CD4-positive, CD25-positive, alpha-beta regulatory T cell (primary cell): ENCODE results near the gene NUDCD3. TPM values are rescaled to one million over a fixed set of nuclear protein-coding genes. Genes with fewer than 3 reads are reported as not detected.

Experiments
- ATAC-seq, 2 donors: fragments of 150-1000 bp; cut with Tn5 transposase; one replicate each; pipeline ENCODE4 v1.10.0; 2021; ENCODE audit warnings: low read depth in 2 of 2, moderate number of reproducible peaks in 2 of 2, moderate library complexity in 1 of 2
- DNase-seq, 3 donors: peaks; one replicate each; pipeline versions ENCODE4 v3.0.0 to v3.0.0-alpha.2; 2012 to 2022; ENCODE audit warnings: mixed read lengths in 1 of 3
- H3K27ac ChIP-seq: one replicate; pipeline ENCODE4 v1.7.0; 2013; ENCODE audit warnings: mild to moderate bottlenecking, low read length; ENCODE audit not compliant: insufficient read depth, poor library complexity, severe bottlenecking
- H3K27me3 ChIP-seq: one replicate; pipeline ENCODE4 v1.7.0; 2013; ENCODE audit warnings: low read length; ENCODE audit not compliant: control insufficient read depth, insufficient read depth
- H3K36me3 ChIP-seq: one replicate; pipeline ENCODE4 v1.7.0; 2013; ENCODE audit warnings: mild to moderate bottlenecking, low read length, moderate library complexity; ENCODE audit not compliant: control insufficient read depth, insufficient read depth
- H3K4me1 ChIP-seq: 2 replicates; pipeline ENCODE4 v1.7.0; 2013; ENCODE audit warnings: mild to moderate bottlenecking, low read length; ENCODE audit not compliant: insufficient read depth, control insufficient read depth, poor library complexity, severe bottlenecking
- H3K4me3 ChIP-seq: one replicate; pipeline ENCODE4 v1.7.0; 2013; ENCODE audit warnings: low read depth, mild to moderate bottlenecking, low read length, moderate library complexity
- H3K9me3 ChIP-seq, 2 experiments: 1 replicate in 1 of 2; 2 replicates in 1 of 2; pipeline ENCODE4 v1.7.0; 2013; ENCODE audit warnings: low read length in 2 of 2, mild to moderate bottlenecking in 1 of 2, moderate library complexity in 1 of 2; ENCODE audit not compliant: control insufficient read depth in 2 of 2
- H3K27ac Mint-ChIP-seq, 3 donors: one replicate each; pipeline ENCODE4 v1.8.0; 2020 to 2022; ENCODE audit warnings: mild to moderate bottlenecking in 3 of 3, mixed read lengths in 3 of 3, moderate library complexity in 2 of 3
- H3K27me3 Mint-ChIP-seq: one replicate; pipeline ENCODE4 v1.8.0; 2022; ENCODE audit warnings: mild to moderate bottlenecking, mixed read lengths
- H3K36me3 Mint-ChIP-seq: one replicate; pipeline ENCODE4 v1.8.0; 2020; ENCODE audit warnings: mixed read lengths
- H3K4me1 Mint-ChIP-seq, 4 donors: one replicate each; pipeline ENCODE4 v1.8.0; 2020 to 2022; ENCODE audit warnings: mixed read lengths in 4 of 4, mild to moderate bottlenecking in 1 of 4
- H3K4me3 Mint-ChIP-seq, 4 donors: one replicate each; pipeline ENCODE4 v1.8.0; 2020 to 2022; ENCODE audit warnings: mild to moderate bottlenecking in 4 of 4, mixed read lengths in 4 of 4, moderate library complexity in 3 of 4
- H3K9me3 Mint-ChIP-seq, 7 donors: one replicate each; pipeline ENCODE4 v1.8.0; 2020 to 2022; ENCODE audit warnings: mixed read lengths in 7 of 7, mild to moderate bottlenecking in 3 of 7, moderate library complexity in 2 of 7
- polyA plus RNA-seq, 4 donors: library from polyadenylated mRNA; unstranded; fragments of 300-500 nt; fragmentation: Illumina TruSeq; gene quantifications; one replicate each; pipeline ENCODE4 v1.2.3, GENCODE V29; 2021
- total RNA-seq: library from RNA; stranded (reverse); gene quantifications from one replicate; pipeline ENCODE4 v1.2.3, GENCODE V29; 2022

The NUDCD3 gene
- total and polyA plus RNA-seq, 5 donors from 2014 or later: 55.6 to 85.6 (median 70.1) TPM

GRCh38 chr7:44466300-44467216 lies 23.9 kb downstream of the NUDCD3 start:
- Mint-ChIP-seq H3K4me3 (no peak overlapping the region), H3K4me1 (peaks cover 30 to 86% (median 51%) of the 10 kb centered on the region in 4 donors), H3K36me3 (peaks cover 41% of the 10 kb centered on the region), H3K9me3 (no peaks in the 10 kb centered on the region), H3K27me3 (no peaks in the 10 kb centered on the region), H3K27ac (peak overlapping the region in 1 of 3 donors; percentile 62)
- H3K36me3 ChIP-seq: peaks cover 55% of the 10 kb centered on the region
- H3K27me3 ChIP-seq: no peaks in the 10 kb centered on the region
- peaks cover 28% of the 10 kb centered on the region for H3K4me1 ChIP-seq
- no peak for DNase-seq
- no peak overlapping the region for H3K4me3 ChIP-seq
- no peak overlapping the region for H3K27ac ChIP-seq
- ATAC-seq: no peak
- no peaks in the 10 kb centered on the region for H3K9me3 ChIP-seq

DNA sequence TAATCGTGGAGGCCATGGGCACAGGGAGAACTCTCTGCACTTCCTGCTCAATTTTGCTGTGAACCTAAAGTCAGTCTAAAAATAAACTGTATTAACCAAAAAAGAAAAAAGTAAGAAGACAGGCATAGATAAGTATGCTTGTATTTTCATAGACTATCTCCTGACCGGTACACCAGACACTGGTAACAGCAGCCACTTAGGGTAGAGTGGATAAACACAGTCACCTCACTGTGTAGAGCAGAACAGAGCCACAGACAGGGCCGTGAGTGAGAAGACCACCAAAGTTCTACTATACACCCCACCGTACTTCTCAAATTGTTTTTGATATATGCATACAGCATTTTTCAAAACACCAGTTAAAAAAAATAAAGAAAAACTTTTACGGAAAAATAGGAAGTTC lies 25.0 kb downstream of the NUDCD3 start:
- Histone ChIP-seq H3K4me1 (peaks cover 38% of the 10 kb centered on the region), H3K9me3 (no peaks in the 10 kb centered on the region), H3K27me3 (no peaks in the 10 kb centered on the region), H3K27ac (no peak overlapping the region), H3K4me3 (no peak overlapping the region), H3K36me3 (peaks cover 45% of the 10 kb centered on the region)
- peaks cover 47% of the 10 kb centered on the region for H3K36me3 Mint-ChIP-seq
- H3K4me1 Mint-ChIP-seq: peaks cover 35 to 92% (median 58%) of the 10 kb centered on the region in 4 donors
- ATAC-seq (no peak), DNase-seq (no peak)
- no peaks in the 10 kb centered on the region for H3K9me3 Mint-ChIP-seq
- peaks cover 2% of the 10 kb centered on the region for H3K27me3 Mint-ChIP-seq
- peak overlapping the region in 1 of 4 donors; percentile 8 for H3K4me3 Mint-ChIP-seq
- peak overlapping the region in 2 of 3 donors; percentile 66 to 72 for H3K27ac Mint-ChIP-seq

GRCh38 chr7:44463169-44463808 lies 27.2 kb downstream of the NUDCD3 start:
- H3K9me3 ChIP-seq: no peaks in the 10 kb centered on the region
- DNase-seq: peak in 2 of 3 donors; percentile 12 to 47
- Mint-ChIP-seq H3K9me3 (no peaks in the 10 kb centered on the region), H3K4me1 (peaks cover 32 to 89% (median 58%) of the 10 kb centered on the region in 4 donors), H3K27ac (no peak overlapping the region), H3K4me3 (no peak overlapping the region), H3K27me3 (peaks cover 5% of the 10 kb centered on the region), H3K36me3 (peaks cover 42% of the 10 kb centered on the region)
- H3K4me3 ChIP-seq: no peak overlapping the region
- no peaks in the 10 kb centered on the region for H3K27me3 ChIP-seq
- ATAC-seq: no peak
- H3K36me3 ChIP-seq: peaks cover 30% of the 10 kb centered on the region
- H3K4me1 ChIP-seq: peaks cover 45% of the 10 kb centered on the region
- no peak overlapping the region for H3K27ac ChIP-seq

GRCh38 chr7:44461387-44461786 lies 29.1 kb downstream of the NUDCD3 start:
- H3K4me1 Mint-ChIP-seq: peaks cover 38 to 92% (median 62%) of the 10 kb centered on the region in 4 donors
- ATAC-seq (peak in 1 of 2 donors; percentile 23), DNase-seq (peak in 2 of 3 donors; percentile 14 to 73)
- H3K27me3 Mint-ChIP-seq: peaks cover 5% of the 10 kb centered on the region
- peaks cover 43% of the 10 kb centered on the region for H3K4me1 ChIP-seq
- peaks cover 15% of the 10 kb centered on the region for H3K36me3 ChIP-seq
- peaks cover 38% of the 10 kb centered on the region for H3K36me3 Mint-ChIP-seq
- H3K27ac Mint-ChIP-seq: peak overlapping the region; percentile 74 to 93 (median 90)
- H3K9me3 Mint-ChIP-seq: no peaks in the 10 kb centered on the region
- H3K4me3 Mint-ChIP-seq: peak overlapping the region; percentile 57 to 77 (median 64)
- peak overlapping the region; percentile 62 for H3K4me3 ChIP-seq
- peak overlapping the region; percentile 58 for H3K27ac ChIP-seq
- H3K9me3 ChIP-seq: no peaks in the 10 kb centered on the region
- H3K27me3 ChIP-seq: no peaks in the 10 kb centered on the region

DNA sequence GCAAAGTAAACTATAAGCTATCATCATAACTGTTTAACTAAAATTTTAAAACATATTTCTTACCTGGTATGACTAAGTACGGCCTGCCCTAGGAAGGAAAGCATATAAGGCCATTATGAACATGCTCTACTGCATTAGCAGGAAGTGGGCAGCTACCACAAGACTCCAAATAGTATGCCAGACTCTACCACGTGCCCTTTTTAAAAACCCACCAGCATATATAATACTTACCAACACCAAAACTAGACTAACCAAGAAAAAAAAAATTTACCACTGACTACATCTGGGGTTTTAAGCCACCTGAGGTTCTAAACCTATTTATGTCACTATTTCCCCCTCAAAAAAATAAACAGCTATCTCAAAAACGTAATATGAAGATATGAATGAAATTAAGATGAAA lies 30.1 kb downstream of the NUDCD3 start:
- Histone ChIP-seq H3K36me3 (peaks cover 14% of the 10 kb centered on the region), H3K27me3 (no peaks in the 10 kb centered on the region), H3K4me1 (peaks cover 49% of the 10 kb centered on the region), H3K27ac (peak overlapping the region; percentile 58), H3K4me3 (peak overlapping the region; percentile 62), H3K9me3 (no peaks in the 10 kb centered on the region)
- H3K4me1 Mint-ChIP-seq: peaks cover 42 to 91% (median 62%) of the 10 kb centered on the region in 4 donors
- H3K27ac Mint-ChIP-seq: peak overlapping the region; percentile 74 to 90 (median 90)
- peak; percentile 100 for ATAC-seq
- peak overlapping the region; percentile 57 to 79 (median 71) for H3K4me3 Mint-ChIP-seq
- peak; percentile 52 to 93 (median 89) for DNase-seq
- H3K27me3 Mint-ChIP-seq: peaks cover 5% of the 10 kb centered on the region
- H3K9me3 Mint-ChIP-seq: no peaks in the 10 kb centered on the region
- H3K36me3 Mint-ChIP-seq: peaks cover 38% of the 10 kb centered on the region

- DNase-seq (no peak), ATAC-seq (no peak)
- Histone ChIP-seq H3K36me3 (peaks cover 22% of the 10 kb centered on the region), H3K4me3 (no peak overlapping the region), H3K9me3 (no peaks in the 10 kb centered on the region), H3K27me3 (no peaks in the 10 kb centered on the region), H3K27ac (no peak overlapping the region), H3K4me1 (peaks cover 16% of the 10 kb centered on the region)
- Mint-ChIP-seq H3K4me3 (no peak overlapping the region), H3K36me3 (peaks cover 41% of the 10 kb centered on the region), H3K9me3 (no peaks in the 10 kb centered on the region), H3K4me1 (peaks cover 37 to 69% (median 46%) of the 10 kb centered on the region in 4 donors), H3K27ac (peak overlapping the region in 2 of 3 donors; percentile 1 to 59), H3K27me3 (peaks cover under 1% of the 10 kb centered on the region)
Observed at GRCh38 chr7:44455155-44455554, 35.3 kb downstream of the NUDCD3 start.

GRCh38 chr7:44454348-44454747 lies 36.1 kb downstream of the NUDCD3 start:
- Histone ChIP-seq H3K27ac (no peak overlapping the region), H3K4me3 (no peak overlapping the region), H3K36me3 (peaks cover 23% of the 10 kb centered on the region), H3K9me3 (no peaks in the 10 kb centered on the region), H3K4me1 (peaks cover 9% of the 10 kb centered on the region), H3K27me3 (no peaks in the 10 kb centered on the region)
- no peaks in the 10 kb centered on the region for H3K27me3 Mint-ChIP-seq
- H3K9me3 Mint-ChIP-seq: no peaks in the 10 kb centered on the region
- peaks cover 35 to 66% (median 44%) of the 10 kb centered on the region in 4 donors for H3K4me1 Mint-ChIP-seq
- no peak overlapping the region for H3K4me3 Mint-ChIP-seq
- DNase-seq: peak in 2 of 3 donors; percentile 13 to 24
- H3K27ac Mint-ChIP-seq: peak overlapping the region in 1 of 3 donors; percentile 27
- peak in 1 of 2 donors; percentile 46 for ATAC-seq
- H3K36me3 Mint-ChIP-seq: peaks cover 41% of the 10 kb centered on the region
